Posterior vena cava (tissue), 2 donors: ENCODE measurements around the gene AKAP8. TPM values are rescaled to one million over a fixed set of nuclear protein-coding genes. Genes with fewer than 3 reads are reported as not detected.
A peak's percentile ranks its signal among the peaks of the same experiment; 100 is the strongest.
"Not testable (repeated sequence)": the region's sequence is repeated elsewhere in the genome, so short reads cannot be mapped to it uniquely, and the experiment has no call there.

ENCODE experiments used
- DNase-seq: peaks from one replicate; pipeline ENCODE4 v3.0.0-alpha.2; 2020; ENCODE audit warnings: low spot score
- intact Hi-C, 2 donors: fragments of 100-400 bp; cut with DNase I; formaldehyde crosslinking; loops; one replicate each; pipeline versions ENCODE4 v1.14.1 to v1.14.2; 2022 to 2023
- total RNA-seq, 2 donors: library from RNA; stranded (reverse); fragmentation: NEBNext Ultra II Directional; extraction: Animal tissue kit (Norgen Biotek cat#: 25700); gene quantifications; one replicate each; pipeline ENCODE4 v1.2.1, GENCODE V29; 2021
- donor health status: DM: yes; HTN: yes; CAD: no.
- donor health status: DM: yes; HTN: yes; CAD: no.

The AKAP8 gene
- total RNA-seq, 2 donors from 2014 or later: 24.2 to 33.6 TPM

GRCh38 chr19:15357906-15358305 is 21.7 kb downstream of the AKAP8 start:
- no peak for DNase-seq
- intact Hi-C loops: loop anchor here in 1 of 2 donors (2.0 kb wide), 1 partner anchor 15 kb away; no protein-coding TSS in a partner anchor

DNA sequence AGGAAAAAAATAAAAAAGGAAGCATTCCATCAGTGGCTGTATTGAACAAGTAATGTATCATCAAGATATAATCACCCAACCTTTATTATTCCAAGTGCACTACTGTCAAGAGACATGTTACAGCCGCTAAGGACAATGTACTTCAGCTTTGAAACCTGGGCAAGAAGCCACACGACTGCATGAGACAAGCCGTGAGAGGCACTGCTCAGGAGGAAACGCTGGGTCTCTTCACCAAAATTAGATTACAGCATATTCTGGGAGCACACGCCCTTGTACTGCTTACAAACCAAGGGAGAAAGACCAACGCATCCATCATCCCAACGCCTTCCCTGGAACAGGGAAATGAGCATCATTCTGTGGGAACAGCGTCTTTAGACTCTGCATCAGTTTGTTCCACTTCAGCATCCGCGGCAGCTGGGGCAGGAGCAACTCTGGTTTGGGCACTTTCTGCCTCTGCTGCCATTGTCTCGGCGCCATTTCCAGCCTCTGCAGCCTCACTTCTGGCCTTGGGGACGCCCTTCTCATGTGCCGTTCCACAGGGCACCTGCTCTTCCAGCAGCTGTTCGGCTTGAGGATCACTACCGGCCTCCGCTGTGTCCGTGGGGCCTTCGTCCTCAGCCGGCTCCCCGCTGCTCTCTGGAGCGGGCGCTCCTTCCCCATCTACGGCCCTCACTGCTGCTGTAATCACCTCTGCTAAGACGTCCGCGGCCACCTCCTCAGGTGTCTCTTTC is 24.9 kb downstream of the AKAP8 start:
- intact Hi-C loops: no loop called here
- no peak for DNase-seq

GRCh38 chr19:15353908-15354307 is 25.7 kb downstream of the AKAP8 start:
- no peak for DNase-seq
- intact Hi-C loops: no loop called here

DNA sequence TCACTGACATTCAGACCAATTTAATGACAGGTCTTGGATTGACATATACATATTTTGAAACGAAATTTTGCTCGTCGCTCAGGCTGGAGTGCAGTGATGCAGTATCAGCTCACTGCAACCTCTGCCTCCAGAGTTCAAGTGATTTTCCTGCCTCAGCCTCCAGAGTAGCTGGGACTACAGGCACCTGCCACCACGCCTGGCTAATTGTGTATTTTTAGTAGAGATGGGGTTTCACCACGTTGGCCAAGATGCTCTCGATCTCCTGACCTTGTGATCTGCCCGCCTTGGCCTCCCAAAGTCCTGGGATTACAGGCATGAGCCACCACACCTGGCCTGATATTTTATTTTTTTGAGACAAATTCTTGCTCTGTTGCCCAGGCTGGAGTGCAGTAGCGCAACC is 27.1 kb downstream of the AKAP8 start:
- DNase-seq, intact Hi-C loops: not testable (repeated sequence)

DNA sequence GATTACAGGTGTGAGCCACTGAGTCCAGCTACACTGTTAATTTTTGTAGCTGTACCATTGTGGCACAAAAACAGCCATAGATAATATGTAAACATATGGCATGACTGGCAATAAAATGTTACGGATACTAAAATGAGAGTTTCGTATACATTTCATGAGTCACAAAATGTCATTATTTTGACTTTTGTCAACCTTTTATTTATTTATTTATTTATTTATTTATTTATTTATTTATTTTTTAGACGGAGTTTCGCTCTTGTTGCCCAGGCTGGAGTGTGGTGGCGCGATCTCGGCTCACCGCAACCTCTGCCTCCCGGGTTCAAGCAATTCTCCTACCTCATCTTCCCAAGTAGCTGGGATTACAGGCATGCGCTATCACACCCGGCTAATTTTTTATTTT is 38.3 kb downstream of the AKAP8 start:
- intact Hi-C loops: not testable (repeated sequence)

GRCh38 chr19:15340086-15340485 is 39.5 kb downstream of the AKAP8 start:
- no peak for DNase-seq
- intact Hi-C loops: no loop called here

More for the DNA sequence above, 38.3 kb downstream of the AKAP8 start:
- DNase-seq: not testable (repeated sequence)

- no peak for DNase-seq
- intact Hi-C loops: loop anchor here in 1 of 2 donors (10.0 kb wide), 1 partner anchor 72 kb away; no protein-coding TSS in a partner anchor
Observed at GRCh38 chr19:15337202-15337601, 42.4 kb downstream of the AKAP8 start.

- intact Hi-C loops: loop anchor here in 1 of 2 donors (10.0 kb wide), 1 partner anchor 71 kb away; no protein-coding TSS in a partner anchor
- not testable (repeated sequence) for DNase-seq
Observed at GRCh38 chr19:15335992-15336391, 43.6 kb downstream of the AKAP8 start.

DNA sequence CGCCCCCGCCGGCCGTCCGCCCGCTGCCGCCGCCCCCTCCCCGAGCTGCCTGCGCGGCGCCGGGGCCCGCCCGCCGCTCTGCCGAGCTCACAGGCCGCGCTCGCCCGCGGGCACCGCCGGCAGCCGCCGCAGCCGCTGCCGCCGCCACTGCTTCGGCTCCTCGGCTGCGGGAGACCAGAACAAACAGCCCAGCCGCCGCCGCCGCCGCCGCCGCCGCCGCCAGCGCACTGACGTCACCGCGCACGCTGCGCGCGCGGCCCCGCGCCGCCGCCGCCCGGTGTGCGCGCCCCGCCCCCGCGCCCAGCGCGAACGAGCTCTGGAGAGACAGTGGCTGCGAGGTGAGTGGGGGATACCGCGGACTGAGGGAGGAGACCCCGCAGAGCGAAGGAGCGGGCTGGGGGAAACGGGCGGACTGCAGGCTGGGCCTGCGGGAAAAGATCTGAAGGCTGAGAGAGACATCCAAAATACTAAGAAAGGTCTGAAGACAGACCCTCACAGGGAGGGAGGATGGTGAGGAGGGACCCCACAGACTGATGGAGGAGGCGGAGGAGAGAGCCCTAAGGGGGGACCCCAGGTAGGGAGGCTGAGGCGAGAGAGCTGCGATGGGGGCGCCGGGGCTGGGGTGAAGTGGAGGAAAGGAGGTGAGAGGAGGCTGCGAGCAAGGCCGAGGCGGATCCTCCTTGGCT is 47.1 kb downstream of the AKAP8 start, which contains the start of gene BRD4:
TSS of gene BRD4 (minus strand) at position 229 of the 686 bp plus-strand sequence. CDS start 59,440 bp downstream, outside the sequence.
- intact Hi-C loops: loop anchor here (5.0 to 10.0 kb wide), 2 partner anchors 68 to 70 kb away; no protein-coding TSS in a partner anchor
- peak; percentile 91 for DNase-seq

DNA sequence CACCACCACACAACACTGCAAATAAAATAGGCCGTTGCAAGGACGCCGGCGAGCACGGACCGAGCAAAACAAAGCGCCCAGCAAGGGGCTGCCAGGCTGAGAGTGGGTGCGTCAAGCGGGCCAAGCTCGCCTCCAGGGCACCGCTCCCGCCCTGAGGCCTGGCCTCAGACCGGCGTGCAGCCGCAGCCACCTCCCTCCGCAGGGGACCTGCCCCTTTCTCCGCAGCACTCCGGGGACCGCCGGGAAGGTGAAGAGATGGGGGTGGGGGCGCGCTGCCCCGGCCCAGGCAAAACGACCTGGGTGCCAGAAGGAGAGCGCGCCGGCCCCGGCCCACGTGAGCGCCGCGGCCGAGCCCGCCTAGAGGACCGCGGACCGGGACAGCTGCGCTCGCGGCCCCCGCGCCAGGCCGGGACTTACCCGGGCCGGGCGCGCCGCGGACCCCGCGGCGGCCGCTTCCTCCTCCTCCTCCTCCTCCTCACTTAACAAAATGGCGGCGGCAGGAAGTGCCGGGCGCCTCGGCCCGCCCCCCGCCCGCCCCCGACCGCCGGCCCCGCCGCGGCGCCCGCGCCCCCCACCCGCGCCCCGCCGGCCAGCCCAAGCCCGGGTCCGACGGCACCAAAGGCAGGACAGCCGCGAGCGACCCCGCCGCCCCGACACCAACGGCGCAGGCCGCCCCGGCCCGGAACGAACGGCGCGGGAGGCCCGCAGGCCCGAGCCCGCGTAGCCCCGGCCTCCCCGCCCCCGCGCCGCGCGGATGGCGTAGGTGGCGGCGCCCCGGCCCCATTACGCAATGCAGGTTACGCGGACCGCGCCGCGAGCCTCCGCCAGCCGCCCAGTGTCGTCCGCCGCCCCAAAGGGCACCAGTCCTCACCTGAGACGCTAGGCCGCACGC is 47.9 kb downstream of the AKAP8 start:
- intact Hi-C loops: loop anchor here (5.0 to 10.0 kb wide), 2 partner anchors 67 to 69 kb away; no protein-coding TSS in a partner anchor
- DNase-seq: peak; percentile 89

DNA sequence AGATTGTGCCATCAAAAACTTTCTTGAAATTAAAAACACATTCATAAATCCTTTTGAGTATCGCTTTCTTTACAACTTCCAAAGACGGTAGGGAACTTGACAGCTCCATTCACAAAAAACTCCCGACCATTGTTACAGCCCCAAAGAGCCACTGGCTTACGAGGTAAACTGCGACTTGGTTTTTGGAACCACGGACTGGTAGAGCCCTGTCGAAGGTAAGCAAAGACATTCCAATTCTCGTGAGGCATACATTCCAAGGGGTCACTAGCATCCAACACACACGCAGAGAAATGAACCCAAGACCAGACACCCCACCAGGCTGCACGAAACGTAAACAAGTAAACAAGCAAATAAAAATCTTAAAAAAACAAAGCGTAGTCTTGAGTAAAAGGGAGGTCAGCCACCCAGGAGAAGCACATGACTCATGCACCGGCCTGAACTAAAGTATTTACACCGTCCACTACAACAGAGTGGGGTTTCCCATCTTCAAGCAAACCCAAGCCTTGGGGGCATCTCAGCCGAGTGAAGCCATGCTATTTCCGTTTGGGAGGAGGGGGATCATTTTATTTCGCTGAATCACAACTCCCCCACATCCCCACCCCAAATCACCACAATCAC is 48.7 kb downstream of the AKAP8 start:
- no peak for DNase-seq
- intact Hi-C loops: loop anchor here (5.0 to 10.0 kb wide), 2 partner anchors 66 to 69 kb away; no protein-coding TSS in a partner anchor

DNA sequence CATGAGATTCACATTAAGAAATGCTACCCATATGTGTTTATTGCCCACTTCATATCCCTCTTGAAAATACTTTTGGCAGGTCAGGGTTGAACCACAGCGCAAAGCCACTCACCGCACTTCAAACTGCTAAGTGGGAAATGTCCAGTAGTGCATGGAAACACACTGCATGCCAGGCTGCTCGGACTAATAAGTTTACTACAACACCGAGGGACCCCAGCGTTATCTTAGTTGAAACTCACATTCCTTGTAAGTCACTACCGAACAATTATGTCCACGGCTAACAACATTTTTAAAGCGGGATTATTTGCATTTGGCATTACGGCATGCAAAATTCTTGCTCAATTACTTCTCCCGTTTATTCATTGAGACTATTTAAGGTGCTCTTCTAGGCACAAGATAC is 51.3 kb downstream of the AKAP8 start:
- DNase-seq: no peak
- intact Hi-C loops: loop anchor here in 1 of 2 donors (10.0 kb wide), 1 partner anchor 46 kb away; the partner anchor contains the start of gene AKAP8

DNA sequence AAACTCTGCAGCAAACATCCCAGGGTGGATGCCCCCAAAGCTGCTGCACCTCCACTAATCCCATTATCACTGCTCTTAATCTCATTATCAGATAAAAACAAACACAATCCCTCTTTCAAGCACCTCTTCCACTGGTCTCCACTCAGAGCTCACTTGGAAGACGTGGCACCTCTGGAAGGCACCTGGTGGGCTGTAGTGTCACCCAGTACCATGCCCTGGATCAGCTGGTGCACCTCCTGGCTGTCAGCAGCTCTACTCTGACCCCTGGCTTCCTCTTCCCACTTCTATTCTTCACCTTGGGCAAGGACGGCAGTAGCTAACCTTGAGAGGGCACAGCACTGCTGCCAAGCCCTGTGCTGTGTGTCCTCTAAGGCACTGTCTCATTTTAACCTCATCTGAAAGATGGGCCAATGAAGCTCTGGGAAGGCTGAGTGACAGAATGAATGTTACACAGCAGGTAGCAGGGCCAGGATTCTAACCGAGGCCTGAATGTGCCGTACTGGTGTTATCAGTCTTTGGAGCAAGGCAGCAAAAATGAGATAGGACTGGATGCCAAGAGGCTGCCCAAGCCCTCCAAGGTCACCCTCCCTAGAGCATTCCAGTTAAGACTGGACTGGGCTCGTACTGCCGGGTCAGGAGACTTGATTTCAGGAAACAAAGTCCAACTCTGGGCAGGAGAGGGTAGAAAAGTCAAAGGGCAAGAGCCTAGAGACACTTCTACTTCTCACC is 54.6 kb downstream of the AKAP8 start:
- intact Hi-C loops: loop anchor here in 1 of 2 donors (10.0 kb wide), 1 partner anchor 50 kb away; the partner anchor contains the start of gene AKAP8
- DNase-seq: no peak

- DNase-seq: peak; percentile 85
- intact Hi-C loops: loop anchor here in 1 of 2 donors (10.0 kb wide), 1 partner anchor 51 kb away; the partner anchor contains the start of gene AKAP8
Observed at GRCh38 chr19:15323496-15324235, 55.9 kb downstream of the AKAP8 start.

GRCh38 chr19:15321739-15322138 is 57.8 kb downstream of the AKAP8 start:
- intact Hi-C loops: loop anchor here in 1 of 2 donors (10.0 kb wide), 1 partner anchor 53 kb away; the partner anchor contains the start of gene AKAP8
- DNase-seq: no peak

- no peak for DNase-seq
- intact Hi-C loops: loop anchor here in 1 of 2 donors (10.0 kb wide), 1 partner anchor 55 kb away; the partner anchor contains the start of gene AKAP8
Observed at GRCh38 chr19:15320116-15320515, 59.5 kb downstream of the AKAP8 start.

GRCh38 chr19:15318241-15318691 is 61.3 kb downstream of the AKAP8 start:
- DNase-seq: no peak
- intact Hi-C loops: no loop called here
